SK-N-SH treated with all-trans-retinoic acid at 6 μM for 48 hours (cell line): ENCODE results near the gene PSMB11.
"Not testable (repeated sequence)": the region's sequence is repeated elsewhere in the genome, so short reads cannot be mapped to it uniquely, and the experiment has no call there.

ENCODE experiments used
- ATAC-seq: fragments of 200-7000 bp; cut with Tn5 transposase; 3 replicates; pipeline ENCODE4 v1.9.1; 2020; ENCODE audit warnings: mild to moderate bottlenecking, moderate library complexity
- BACH2 ChIP-seq: fragments of 250-450 bp; sonication (Bioruptor Pico); IDR thresholded peaks from 2 replicates; pipeline ENCODE4 v1.9.0; 2021; ENCODE audit warnings: mild to moderate bottlenecking, borderline replicate concordance
- CREB5 ChIP-seq: fragments of 250-450 bp; sonication (Bioruptor Pico); IDR thresholded peaks from 2 replicates; pipeline ENCODE4 v1.5.1; 2020; ENCODE audit warnings: low read depth, mild to moderate bottlenecking, moderate library complexity
- CSDC2 ChIP-seq: fragments of 250-450 bp; sonication (Bioruptor Pico); IDR thresholded peaks from 2 replicates; pipeline ENCODE4 v1.5.0; 2020; ENCODE audit warnings: mild to moderate bottlenecking, moderate library complexity
- CSRNP3 ChIP-seq: fragments of 250-450 bp; sonication (Bioruptor Pico); IDR thresholded peaks from 2 replicates; pipeline ENCODE4 v1.5.1; 2021; ENCODE audit warnings: mild to moderate bottlenecking, moderate library complexity
- GLIS3 ChIP-seq: fragments of 250-450 bp; sonication (Bioruptor Pico); IDR thresholded peaks from 2 replicates; pipeline ENCODE4 v1.5.0; 2020; ENCODE audit warnings: mild to moderate bottlenecking, moderate library complexity
- ISL1 ChIP-seq: fragments of 250-450 bp; sonication (Bioruptor Pico); IDR thresholded peaks from 2 replicates; pipeline ENCODE4 v2.1.2; 2022; ENCODE audit warnings: mild to moderate bottlenecking, moderate library complexity
- OSR1 ChIP-seq: fragments of 250-450 bp; sonication (Bioruptor Pico); IDR thresholded peaks from 2 replicates; pipeline ENCODE4 v1.8.0; 2022; ENCODE audit warnings: moderate library complexity, mild to moderate bottlenecking, inconsistent platforms
- PATZ1 ChIP-seq: fragments of 250-450 bp; sonication (Bioruptor Pico); IDR thresholded peaks from 2 replicates; pipeline ENCODE4 v1.8.0; 2020; ENCODE audit warnings: mild to moderate bottlenecking, moderate library complexity, borderline replicate concordance
- POU6F1 ChIP-seq: fragments of 250-450 bp; sonication (Bioruptor Pico); IDR thresholded peaks from 2 replicates; pipeline ENCODE4 v1.8.0; 2021; ENCODE audit warnings: low read depth, mild to moderate bottlenecking, moderate library complexity, borderline replicate concordance
- PPARA ChIP-seq: fragments of 250-450 bp; sonication (Bioruptor Pico); IDR thresholded peaks from 2 replicates; pipeline ENCODE4 v1.5.0; 2020; ENCODE audit warnings: mild to moderate bottlenecking, borderline replicate concordance
- RARB ChIP-seq: fragments of 250-450 bp; sonication (Bioruptor Pico); IDR thresholded peaks from 2 replicates; pipeline ENCODE4 v1.8.0; 2021; ENCODE audit warnings: mild to moderate bottlenecking, moderate library complexity
- SNAI2 ChIP-seq: fragments of 250-450 bp; sonication (Bioruptor Pico); IDR thresholded peaks from 2 replicates; pipeline ENCODE4 v1.5.0; 2020; ENCODE audit warnings: mild to moderate bottlenecking, moderate library complexity
- TCF4 ChIP-seq: fragments of 250-450 bp; sonication (Bioruptor Pico); IDR thresholded peaks from 2 replicates; pipeline ENCODE4 v1.8.0; 2021; ENCODE audit warnings: mild to moderate bottlenecking, moderate library complexity, borderline replicate concordance
- TOX ChIP-seq: fragments of 250-450 bp; sonication (Bioruptor Pico); IDR thresholded peaks from 2 replicates; pipeline ENCODE4 v1.8.0; 2021; ENCODE audit warnings: mild to moderate bottlenecking, moderate library complexity, borderline replicate concordance
- TSHZ2 ChIP-seq: fragments of 250-450 bp; sonication (Bioruptor Pico); IDR thresholded peaks from 2 replicates; pipeline ENCODE4 v1.5.0; 2020; ENCODE audit warnings: mild to moderate bottlenecking, moderate library complexity
- ZC3H10 ChIP-seq: fragments of 250-450 bp; sonication (Bioruptor Pico); IDR thresholded peaks from 2 replicates; pipeline ENCODE4 v1.5.1; 2021; ENCODE audit warnings: mild to moderate bottlenecking, moderate library complexity
- ZNF565 ChIP-seq: fragments of 450-650 bp; formaldehyde crosslinking; conservative IDR thresholded peaks from 2 replicates; pipeline ENCODE4 v1.5.0; 2020; ENCODE audit warnings: low read depth, mild to moderate bottlenecking, moderate library complexity
- ZNF70 ChIP-seq: fragments of 450-650 bp; formaldehyde crosslinking; IDR thresholded peaks from 2 replicates; pipeline ENCODE4 v1.5.0; 2020; ENCODE audit warnings: mild to moderate bottlenecking, moderate library complexity
- ZNF8 ChIP-seq: fragments of 450-650 bp; formaldehyde crosslinking; IDR thresholded peaks from 2 replicates; pipeline ENCODE4 v1.5.0; 2020; ENCODE audit warnings: mild to moderate bottlenecking, moderate library complexity

Gene PSMB11

GRCh38 chr14:23009483-23009938 lies 32.5 kb upstream of the PSMB11 start:
- TF ChIP-seq CSDC2 (CRISPR knock-in tag) (no peak), CREB5 (no peak), RARB (no peak), PATZ1 (no peak), ZNF70 (CRISPR knock-in tag) (no peak), PPARA (CRISPR knock-in tag) (no peak), ZC3H10 (CRISPR knock-in tag) (no peak), GLIS3 (no peak), TOX (no peak), OSR1 (no peak), CSRNP3 (CRISPR knock-in tag) (no peak), BACH2 (no peak)
- no peak for ATAC-seq

GRCh38 chr14:23009939-23010726 lies 31.9 kb upstream of the PSMB11 start, which contains the start of gene C14orf93:
TSS of gene C14orf93 (minus strand) at chr14:23010143. CDS start at chr14:22999023, 11,120 bp downstream.
- ATAC-seq, result peak; percentile 25
- TF ChIP-seq BACH2, result no peak
- TF ChIP-seq TSHZ2 (CRISPR knock-in tag), result peak; percentile 50; the same call in 1 of the 2 replicates

- ATAC-seq, result peak; percentile 29; the same call in 1 of the 3 replicates
- TF ChIP-seq ISL1 (CRISPR knock-in tag), result no peak
- 0 out of 2 replicates have a peak, but pooled peaks have one; percentile 20 for TF ChIP-seq ZNF70 (CRISPR knock-in tag)
- no peak for TF ChIP-seq PATZ1
- TF ChIP-seq TCF4 (CRISPR knock-in tag), result peak; percentile 79; the same call in 1 of the 2 replicates
Measured at GRCh38 chr14:23013054-23013748, 28.8 kb upstream of the PSMB11 start.

GRCh38 chr14:23013749-23014054 lies 28.3 kb upstream of the PSMB11 start:
- ATAC-seq, result not testable (repeated sequence)

GRCh38 chr14:23015618-23016017 lies 26.4 kb upstream of the PSMB11 start:
- ATAC-seq, result no peak
- TF ChIP-seq GLIS3 (no peak), ZNF565 (CRISPR knock-in tag) (no peak), SNAI2 (CRISPR knock-in tag) (no peak), ZNF8 (CRISPR knock-in tag) (no peak), ZNF70 (CRISPR knock-in tag) (no peak), CREB5 (no peak), POU6F1 (CRISPR knock-in tag) (no peak), CSDC2 (CRISPR knock-in tag) (no peak), CSRNP3 (CRISPR knock-in tag) (no peak)
